K562 (cell line): Measurements from ENCODE around the gene VPS4A.

Source experiments
- ARID3A ChIP-seq: IDR thresholded peaks from 2 replicates; pipeline ENCODE4 v1.6.1; 2012; ENCODE audit warnings: low read depth, low read length, improper control_type of control experiment, borderline replicate concordance
- BRF2 ChIP-seq: IDR thresholded peaks from 3 replicates; pipeline ENCODE4 v1.6.1; 2011; ENCODE audit warnings: borderline replicate concordance, mild to moderate bottlenecking; ENCODE audit not compliant: insufficient read length, insufficient read depth
- CTCF ChIP-seq, 3 experiments: IDR thresholded peaks in 2 of 3; conservative IDR thresholded peaks in 1 of 3; 2 replicates each; pipeline ENCODE4 v1.5.1; 2011 to 2012; ENCODE audit warnings: low read length in 3 of 3, mild to moderate bottlenecking in 3 of 3, control low read depth in 2 of 3, improper control_type of control experiment in 1 of 3, inconsistent platforms in 1 of 3, low read depth in 1 of 3, mixed read lengths in 1 of 3, moderate library complexity in 1 of 3; ENCODE audit not compliant: insufficient read depth in 2 of 3
- FOXK2 ChIP-seq, 2 experiments: fragments of 450-650 bp; IDR thresholded peaks in 1 of 2; conservative IDR thresholded peaks in 1 of 2; 2 replicates each; pipeline ENCODE4 v1.6.1; 2016; ENCODE audit warnings: low read depth in 2 of 2, mild to moderate bottlenecking in 1 of 2
- ILF3 ChIP-seq: fragments of 450-650 bp; IDR thresholded peaks from 2 replicates; pipeline ENCODE4 v1.6.1; 2018; ENCODE audit warnings: antibody characterized with exemption, mild to moderate bottlenecking, moderate library complexity, borderline replicate concordance
- MYBL2 ChIP-seq, 2 experiments: fragments of 450-650 bp in 1 of 2; sonication (generic) in 1 of 2; formaldehyde crosslinking in 1 of 2; IDR thresholded peaks; 2 replicates each; pipeline versions ENCODE4 v1.6.1 to v1.8.1; 2017 to 2022; ENCODE audit warnings: borderline replicate concordance in 1 of 2, inconsistent platforms in 1 of 2, low read depth in 1 of 2, mild to moderate bottlenecking in 1 of 2, missing genetic modification reagents in 1 of 2, moderate library complexity in 1 of 2
- SIN3A ChIP-seq, 2 experiments: fragments of 150-350 bp in 1 of 2; IDR thresholded peaks; 2 replicates each; pipeline ENCODE4 v1.6.1; 2011 to 2016; ENCODE audit warnings: borderline replicate concordance in 2 of 2, low read depth in 2 of 2, low read length in 2 of 2, mild to moderate bottlenecking in 2 of 2, moderate library complexity in 2 of 2; ENCODE audit not compliant: control insufficient read depth in 1 of 2
- SREBF2 ChIP-seq: sonication (generic); formaldehyde crosslinking; IDR thresholded peaks from 2 replicates; pipeline ENCODE4 v1.4.0; 2020; ENCODE audit warnings: mild to moderate bottlenecking, missing genetic modification reagents
- ZFP36 ChIP-seq: fragments of 150-350 bp; IDR thresholded peaks from 2 replicates; pipeline ENCODE4 v1.6.1; 2018; ENCODE audit warnings: low read length, low read depth; ENCODE audit not compliant: partially characterized antibody
- ZNF316 ChIP-seq: fragments of 450-650 bp; IDR thresholded peaks from 2 replicates; pipeline ENCODE4 v1.6.1; 2016
- ZNF444 ChIP-seq: fragments of 250-450 bp; sonication (Bioruptor Pico); IDR thresholded peaks from 2 replicates; pipeline ENCODE4 v1.4.0; 2020; ENCODE audit warnings: mild to moderate bottlenecking, moderate library complexity

GRCh38 chr16:69340095-69340644, 29.0 kb downstream of the VPS4A start:
- TF ChIP-seq CTCF (IDR thresholded peaks at IDR 0.05 in 2 of 3, conservative IDR thresholded peaks at IDR 0.05 in 1 of 3; ENCODE audit: insufficient read depth in 2 of 3, low read depth in 1 of 3, low read length in 3 of 3) (no peak), ZNF316 (no peak), ARID3A (no peak), BRF2 (no peak), SREBF2 (no peak), ZFP36 (no peak), MYBL2 (IDR thresholded peaks at IDR 0.05; ENCODE audit: low read depth) (no peak), MYBL2 (CRISPR knock-in tag; IDR thresholded peaks at IDR 0.05; ENCODE audit: borderline replicate concordance) (no peak), ZNF444 (no peak), SIN3A (IDR thresholded peaks at IDR 0.05; ENCODE audit: borderline replicate concordance in 2 of 2, control insufficient read depth in 1 of 2, low read depth in 2 of 2, low read length in 2 of 2) (peak in 1 of 2 experiments; percentile 16; a peak in 1 of 4 replicates), FOXK2 (conservative IDR thresholded peaks at IDR 0.05 in 1 of 2, IDR thresholded peaks at IDR 0.05 in 1 of 2; ENCODE audit: low read depth in 2 of 2) (no peak), ILF3 (no peak)
